ENCODE results near the gene SPSB1.

DNA sequence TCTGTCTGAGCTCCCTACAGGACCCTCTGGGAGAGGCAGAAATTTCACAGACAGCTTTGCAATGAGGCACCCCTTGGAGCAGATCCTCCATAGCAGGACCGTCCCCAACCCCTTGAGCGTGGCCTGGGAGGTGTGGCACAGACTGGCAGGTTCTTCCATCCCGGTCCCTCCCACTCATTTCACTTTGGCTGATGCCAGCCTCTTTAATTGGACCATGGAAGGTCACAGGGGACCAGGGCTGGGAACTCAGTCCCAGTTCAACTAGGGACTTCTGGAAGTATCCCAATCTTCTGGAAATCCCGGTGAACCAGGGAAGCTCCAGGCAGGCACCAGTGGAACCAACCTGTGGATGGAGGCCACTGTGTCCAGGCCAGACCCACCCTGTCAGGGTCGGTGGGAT, 83.7 kb downstream of the SPSB1 start:
- TF ChIP-seq, protein P1, sequence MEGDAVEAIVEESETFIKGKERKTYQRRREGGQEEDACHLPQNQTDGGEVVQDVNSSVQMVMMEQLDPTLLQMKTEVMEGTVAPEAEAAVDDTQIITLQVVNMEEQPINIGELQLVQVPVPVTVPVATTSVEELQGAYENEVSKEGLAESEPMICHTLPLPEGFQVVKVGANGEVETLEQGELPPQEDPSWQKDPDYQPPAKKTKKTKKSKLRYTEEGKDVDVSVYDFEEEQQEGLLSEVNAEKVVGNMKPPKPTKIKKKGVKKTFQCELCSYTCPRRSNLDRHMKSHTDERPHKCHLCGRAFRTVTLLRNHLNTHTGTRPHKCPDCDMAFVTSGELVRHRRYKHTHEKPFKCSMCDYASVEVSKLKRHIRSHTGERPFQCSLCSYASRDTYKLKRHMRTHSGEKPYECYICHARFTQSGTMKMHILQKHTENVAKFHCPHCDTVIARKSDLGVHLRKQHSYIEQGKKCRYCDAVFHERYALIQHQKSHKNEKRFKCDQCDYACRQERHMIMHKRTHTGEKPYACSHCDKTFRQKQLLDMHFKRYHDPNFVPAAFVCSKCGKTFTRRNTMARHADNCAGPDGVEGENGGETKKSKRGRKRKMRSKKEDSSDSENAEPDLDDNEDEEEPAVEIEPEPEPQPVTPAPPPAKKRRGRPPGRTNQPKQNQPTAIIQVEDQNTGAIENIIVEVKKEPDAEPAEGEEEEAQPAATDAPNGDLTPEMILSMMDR (IDR thresholded peaks at IDR 0.05): no peak
- TF ChIP-seq POLR2A (IDR thresholded peaks at IDR 0.05): no peak

Data from right lobe of liver (tissue), 4 donors.